GM10266 (cell line): ENCODE results near the gene UNK.

Experiments used
- DNase-seq: peaks from one replicate; pipeline ENCODE4 v3.0.0; 2012; ENCODE audit errors: extremely low spot score
- CTCF ChIP-seq: IDR thresholded peaks from 2 replicates; pipeline ENCODE4 v1.5.1; 2012; ENCODE audit warnings: mild to moderate bottlenecking, low read depth; ENCODE audit not compliant: control insufficient read depth, insufficient read depth; ENCODE audit errors: missing control alignments

The UNK gene

GRCh38 chr17:75821552-75821951, 36.9 kb downstream of the UNK start:
- DNase-seq, result no peak
- TF ChIP-seq CTCF, result no peak

- DNase-seq, result no peak
Measured at GRCh38 chr17:75822119-75822799, 37.7 kb downstream of the UNK start.

GRCh38 chr17:75822800-75823166, 38.2 kb downstream of the UNK start:
- TF ChIP-seq CTCF, result no peak
- no peak for DNase-seq

More at GRCh38 chr17:75822119-75822799, 37.7 kb downstream of the UNK start:
- no peak for TF ChIP-seq CTCF

GRCh38 chr17:75823257-75824041, 38.8 kb downstream of the UNK start:
- no peak for TF ChIP-seq CTCF
- no peak for DNase-seq

GRCh38 chr17:75824050-75824552, 39.5 kb downstream of the UNK start:
- no peak for DNase-seq

GRCh38 chr17:75824666-75825065, 40.1 kb downstream of the UNK start:
- no peak for TF ChIP-seq CTCF
- no peak for DNase-seq

More at GRCh38 chr17:75824050-75824552, 39.5 kb downstream of the UNK start:
- no peak for TF ChIP-seq CTCF

- no peak for TF ChIP-seq CTCF
Measured at GRCh38 chr17:75825149-75825552, 40.5 kb downstream of the UNK start.

More at GRCh38 chr17:75825149-75825552, 40.5 kb downstream of the UNK start:
- no peak for DNase-seq
